Measurements from ENCODE around the gene SGSM1. TPM values are rescaled to one million over a fixed set of nuclear protein-coding genes. Genes with fewer than 3 reads are reported as not detected.
A peak's percentile ranks its signal among the peaks of the same experiment; 100 is the strongest.

The SGSM1 gene
- total RNA-seq, 4 donors from 2014 or later, result 1.4 to 3.3 (median 2.1) TPM

GRCh38 chr22:24775769-24776492 lies 30.1 kb upstream of the SGSM1 start:
- Histone ChIP-seq H3K36me3 (no peaks in the 10 kb centered on the region), H3K27me3 (no peaks in the 10 kb centered on the region), H3K27ac (no peak overlapping the region), H3K4me1 (no peaks in the 10 kb centered on the region), H3K4me3 (no peak overlapping the region), H3K9me3 (no peaks in the 10 kb centered on the region)
- DNase-seq, result no peak
- TF ChIP-seq CTCF (IDR thresholded peaks at IDR 0.05) (no peak), POLR2A (IDR thresholded peaks at IDR 0.05) (no peak)

GRCh38 chr22:24776525-24776924 lies 29.5 kb upstream of the SGSM1 start:
- no peaks in the 10 kb centered on the region for H3K4me1 ChIP-seq
- H3K27ac ChIP-seq, result no peak overlapping the region
- no peaks in the 10 kb centered on the region for H3K9me3 ChIP-seq
- no peak for DNase-seq
- no peak overlapping the region for H3K4me3 ChIP-seq
- no peaks in the 10 kb centered on the region for H3K36me3 ChIP-seq
- TF ChIP-seq CTCF (IDR thresholded peaks at IDR 0.05) (no peak), POLR2A (IDR thresholded peaks at IDR 0.05) (no peak)
- H3K27me3 ChIP-seq, result no peaks in the 10 kb centered on the region

- Histone ChIP-seq H3K27me3 (no peaks in the 10 kb centered on the region), H3K4me1 (peaks cover 0 to 6% (median 0%) of the 10 kb centered on the region in 4 donors), H3K36me3 (no peaks in the 10 kb centered on the region), H3K27ac (no peak overlapping the region), H3K4me3 (no peak overlapping the region), H3K9me3 (no peaks in the 10 kb centered on the region)
- peak in 1 of 3 donors; percentile 52 for DNase-seq
- TF ChIP-seq POLR2A (IDR thresholded peaks at IDR 0.05), result no peak
- no peak for TF ChIP-seq CTCF (IDR thresholded peaks at IDR 0.05)
These were observed 16.5 kb upstream of the SGSM1 start for GRCh38 chr22:24789516-24789915.

GRCh38 chr22:24791362-24791761 lies 14.6 kb upstream of the SGSM1 start:
- peaks cover 0 to 6% (median 0%) of the 10 kb centered on the region in 4 donors for H3K4me1 ChIP-seq
- H3K4me3 ChIP-seq, result no peak overlapping the region
- no peak overlapping the region for H3K27ac ChIP-seq
- no peak for DNase-seq
- no peaks in the 10 kb centered on the region for H3K27me3 ChIP-seq
- H3K9me3 ChIP-seq, result no peaks in the 10 kb centered on the region
- TF ChIP-seq CTCF (IDR thresholded peaks at IDR 0.05) (no peak), POLR2A (IDR thresholded peaks at IDR 0.05) (no peak)
- H3K36me3 ChIP-seq, result no peaks in the 10 kb centered on the region

- Histone ChIP-seq H3K4me3 (no peak overlapping the region), H3K27me3 (no peaks in the 10 kb centered on the region), H3K27ac (no peak overlapping the region), H3K9me3 (no peaks in the 10 kb centered on the region), H3K36me3 (no peaks in the 10 kb centered on the region), H3K4me1 (no peaks in the 10 kb centered on the region)
- no peak for TF ChIP-seq CTCF (IDR thresholded peaks at IDR 0.05)
- no peak for TF ChIP-seq POLR2A (IDR thresholded peaks at IDR 0.05)
- DNase-seq, result no peak
These were observed 10.0 kb upstream of the SGSM1 start for GRCh38 chr22:24796056-24796455.
